GM18511 (cell line): ENCODE data around the gene IGF2R.

Experiments used
- ATAC-seq: cut with Tn5 transposase; IDR thresholded peaks from one replicate; pipeline ENCODE4 v1.9.1; 2021; ENCODE audit warnings: mild to moderate bottlenecking, moderate library complexity; ENCODE audit not compliant: unreplicated experiment

The IGF2R gene

GRCh38 chr6:160070427-160070826 is 101.5 kb downstream of the IGF2R start:
- no peak for ATAC-seq

- ATAC-seq, result no peak
Observed at GRCh38 chr6:160070831-160071230, 101.9 kb downstream of the IGF2R start.

- ATAC-seq, result no peak
Observed at GRCh38 chr6:160071805-160072690, 103.2 kb downstream of the IGF2R start.

- no peak for ATAC-seq
Observed at GRCh38 chr6:160073272-160073671, 104.4 kb downstream of the IGF2R start.

- ATAC-seq, result no peak
Observed at GRCh38 chr6:160076009-160076408, 107.1 kb downstream of the IGF2R start.

- no peak for ATAC-seq
Observed at GRCh38 chr6:160077024-160077423, 108.1 kb downstream of the IGF2R start.

- ATAC-seq, result no peak
Observed at GRCh38 chr6:160077526-160077925, 108.6 kb downstream of the IGF2R start.

- no peak for ATAC-seq
Observed at GRCh38 chr6:160078883-160079685, 110.2 kb downstream of the IGF2R start.

- ATAC-seq, result no peak
Observed at GRCh38 chr6:160079686-160080043, 110.8 kb downstream of the IGF2R start.

- ATAC-seq, result no peak
Observed at GRCh38 chr6:160080097-160080496, 111.2 kb downstream of the IGF2R start.

GRCh38 chr6:160081398-160081797 is 112.5 kb downstream of the IGF2R start:
- no peak for ATAC-seq

GRCh38 chr6:160082627-160083026 is 113.7 kb downstream of the IGF2R start:
- no peak for ATAC-seq

GRCh38 chr6:160084198-160084776 is 115.4 kb downstream of the IGF2R start:
- no peak for ATAC-seq

GRCh38 chr6:160085226-160085625 is 116.3 kb downstream of the IGF2R start:
- no peak for ATAC-seq

GRCh38 chr6:160085713-160086505 is 117.0 kb downstream of the IGF2R start:
- ATAC-seq, result no peak

- no peak for ATAC-seq
Observed at GRCh38 chr6:160086754-160087153, 117.9 kb downstream of the IGF2R start.

GRCh38 chr6:160088069-160088783 is 119.3 kb downstream of the IGF2R start:
- no peak for ATAC-seq

- ATAC-seq, result no peak
Observed at GRCh38 chr6:160088784-160089533, 120.1 kb downstream of the IGF2R start.

- ATAC-seq, result no peak
Observed at GRCh38 chr6:160089534-160089897, 120.6 kb downstream of the IGF2R start.
